Lower lobe of right lung (tissue), 2 donors: ENCODE results near the gene PKHD1. TPM values are rescaled to one million over a fixed set of nuclear protein-coding genes. Genes with fewer than 3 reads are reported as not detected.

ENCODE experiments used
- ATAC-seq, 2 donors: fragments of 200-7000 bp; cut with Tn5 transposase; one replicate each; pipeline ENCODE4 v1.9.1; 2020 to 2022; ENCODE audit warnings: mild to moderate bottlenecking in 2 of 2, moderate library complexity in 2 of 2
- DNase-seq: peaks from one replicate; pipeline ENCODE4 v3.0.0-alpha.2; 2020
- H3K27ac ChIP-seq: fragments of 200-600 bp; one replicate; pipeline ENCODE4 v1.8.0; 2022
- H3K27me3 ChIP-seq: fragments of 200-600 bp; one replicate; pipeline ENCODE4 v1.8.0; 2022; ENCODE audit warnings: low read depth
- H3K36me3 ChIP-seq: fragments of 200-600 bp; one replicate; pipeline ENCODE4 v1.8.0; 2022; ENCODE audit warnings: mild to moderate bottlenecking
- H3K4me1 ChIP-seq: fragments of 200-600 bp; one replicate; pipeline ENCODE4 v1.8.0; 2022
- H3K4me3 ChIP-seq: fragments of 200-600 bp; one replicate; pipeline ENCODE4 v1.8.0; 2022; ENCODE audit warnings: mild to moderate bottlenecking
- H3K9me3 ChIP-seq: fragments of 200-600 bp; one replicate; pipeline ENCODE4 v1.8.0; 2022
- CTCF ChIP-seq: fragments of 200-600 bp; IDR thresholded peaks from one replicate; pipeline ENCODE4 v1.8.0; 2022; ENCODE audit warnings: antibody characterized with exemption, mild to moderate bottlenecking
- intact Hi-C: fragments of 100-400 bp; cut with DNase I; formaldehyde crosslinking; loops from one replicate; pipeline ENCODE4 v1.11.0; 2022
- total RNA-seq: library from RNA; stranded (reverse); fragmentation: NEBNext Ultra II Directional; extraction: Animal tissue kit (Norgen Biotek cat#: 25700); gene quantifications from one replicate; pipeline ENCODE4 v1.2.1, GENCODE V29; 2021
- donor health status: DM: no; HTN: yes; CAD: no; lungs with severe emphysema.

PKHD1 gene
- total RNA-seq, 1 donor from 2014 or later = 0.09 TPM

DNA sequence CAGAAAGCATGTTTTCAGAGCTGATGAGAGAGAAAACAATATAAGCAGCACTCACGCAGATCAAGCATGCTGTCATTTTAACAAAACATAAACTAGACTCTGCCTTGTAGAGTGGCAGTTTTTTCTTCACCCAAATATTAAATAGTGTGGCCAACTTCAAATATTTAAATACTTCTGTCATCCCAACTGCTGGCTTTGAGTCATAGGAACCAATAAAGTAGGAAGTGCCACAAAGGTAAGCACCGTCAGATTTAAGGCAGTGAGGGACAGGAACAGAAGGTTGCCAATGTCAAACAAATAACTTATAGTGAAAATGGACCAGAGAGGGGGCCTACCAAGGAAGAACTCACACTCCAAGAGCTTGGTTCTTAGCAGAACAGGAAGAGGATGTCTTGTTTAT is 222.2 kb downstream of the PKHD1 start:
- Histone ChIP-seq H3K36me3 (no peaks in the 10 kb centered on the region), H3K27ac (no peak overlapping the region), H3K9me3 (no peaks in the 10 kb centered on the region), H3K4me3 (no peak overlapping the region), H3K4me1 (no peaks in the 10 kb centered on the region), H3K27me3 (no peaks in the 10 kb centered on the region)
- DNase-seq (no peak), ATAC-seq (no peak)
- intact Hi-C loops = no loop called here
- TF ChIP-seq CTCF = no peak

- H3K4me1 ChIP-seq = no peaks in the 10 kb centered on the region
- H3K9me3 ChIP-seq = no peaks in the 10 kb centered on the region
- DNase-seq (no peak), ATAC-seq (no peak)
- intact Hi-C loops = no loop called here
- H3K27me3 ChIP-seq = no peaks in the 10 kb centered on the region
- no peak for TF ChIP-seq CTCF
- no peaks in the 10 kb centered on the region for H3K36me3 ChIP-seq
- no peak overlapping the region for H3K27ac ChIP-seq
- no peak overlapping the region for H3K4me3 ChIP-seq
Measured at GRCh38 chr6:51857134-51857533, 230.3 kb downstream of the PKHD1 start.

DNA sequence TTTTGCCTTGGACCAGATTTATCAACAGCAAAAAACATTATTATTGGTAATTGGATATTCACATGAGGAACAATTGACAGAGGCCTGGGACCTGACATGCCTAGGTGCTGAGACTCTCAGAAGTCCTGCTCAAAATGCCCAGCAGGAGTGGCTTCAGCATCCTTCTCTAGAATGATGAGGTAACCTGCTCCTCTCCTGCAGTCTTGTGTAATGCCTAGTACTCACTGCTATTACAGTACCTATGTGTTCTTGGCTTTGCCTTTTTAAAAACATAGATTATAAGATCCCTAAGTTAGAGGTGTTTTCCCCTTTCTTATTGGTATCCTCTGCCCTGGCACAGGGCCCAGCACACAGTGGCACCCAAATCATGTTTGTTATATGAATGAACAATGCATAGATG is 230.9 kb downstream of the PKHD1 start:
- intact Hi-C loops = no loop called here
- H3K9me3 ChIP-seq = no peaks in the 10 kb centered on the region
- H3K4me1 ChIP-seq = no peaks in the 10 kb centered on the region
- no peak for TF ChIP-seq CTCF
- no peaks in the 10 kb centered on the region for H3K36me3 ChIP-seq
- no peak overlapping the region for H3K27ac ChIP-seq
- no peaks in the 10 kb centered on the region for H3K27me3 ChIP-seq
- DNase-seq = no peak
- no peak overlapping the region for H3K4me3 ChIP-seq
- ATAC-seq = no peak

DNA sequence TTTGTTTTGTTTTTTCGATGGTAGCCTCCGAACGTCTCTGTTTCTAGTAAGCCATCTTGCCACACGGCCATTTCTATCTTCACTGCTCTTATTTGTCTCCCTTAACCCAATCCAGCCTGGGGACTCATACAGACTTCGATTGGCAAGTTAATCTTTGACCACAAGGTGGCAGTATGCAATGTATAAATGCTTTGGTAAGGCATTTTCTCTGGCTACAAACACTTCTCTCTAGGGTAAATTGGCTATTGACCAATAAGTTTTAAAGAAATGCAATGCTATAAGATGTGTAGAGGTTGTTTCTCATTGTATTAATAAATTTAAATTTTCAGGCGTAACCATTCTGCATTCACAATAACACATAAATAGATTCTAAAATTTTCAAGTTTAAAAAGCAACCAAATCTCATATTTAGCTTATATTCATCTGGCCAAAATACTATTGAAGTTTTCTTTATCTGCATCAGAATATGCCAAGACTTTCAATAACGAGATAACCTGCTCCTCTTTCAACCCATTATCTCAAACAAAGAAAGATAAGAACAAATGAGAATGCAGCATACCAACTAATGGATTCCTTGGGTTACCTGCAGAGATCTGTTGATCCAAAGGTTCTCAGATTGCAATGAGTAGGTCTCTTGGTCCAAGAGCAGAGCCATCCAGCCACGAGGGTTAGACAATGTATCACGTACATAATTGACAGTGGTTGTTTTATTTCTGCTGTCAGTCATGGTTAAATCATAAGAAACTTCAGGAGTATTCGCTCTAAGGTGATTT is 231.9 kb downstream of the PKHD1 start:
- Histone ChIP-seq H3K9me3 (no peaks in the 10 kb centered on the region), H3K27ac (no peak overlapping the region), H3K4me1 (no peaks in the 10 kb centered on the region), H3K36me3 (no peaks in the 10 kb centered on the region), H3K4me3 (no peak overlapping the region), H3K27me3 (no peaks in the 10 kb centered on the region)
- peak; percentile 67 for TF ChIP-seq CTCF
- no peak for DNase-seq
- intact Hi-C loops = no loop called here
- ATAC-seq = peak in 1 of 2 donors; percentile 67

DNA sequence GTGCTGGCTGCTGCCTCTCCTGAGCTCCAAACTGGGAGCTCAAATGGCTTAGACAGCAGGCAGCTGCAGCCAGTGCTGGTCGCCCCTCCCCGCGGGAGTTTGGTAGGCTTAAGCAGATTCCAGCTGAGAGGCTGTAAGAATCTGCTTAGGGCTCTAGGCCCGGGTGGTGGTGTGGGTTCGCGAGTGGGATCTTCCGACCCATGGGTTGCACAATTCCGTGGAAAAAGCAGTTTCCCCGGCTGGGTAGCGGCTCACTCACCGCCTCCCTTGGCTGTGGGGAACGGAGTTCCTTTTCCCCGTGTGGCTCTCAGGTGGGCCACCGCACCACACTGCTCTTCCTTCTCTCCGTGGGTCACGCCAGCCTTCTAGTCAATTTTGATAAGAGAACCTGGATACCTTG is 232.5 kb downstream of the PKHD1 start:
- ATAC-seq = no peak
- no peak overlapping the region for H3K27ac ChIP-seq
- no peak for TF ChIP-seq CTCF
- intact Hi-C loops = no loop called here
- H3K36me3 ChIP-seq = no peaks in the 10 kb centered on the region
- H3K4me3 ChIP-seq = no peak overlapping the region
- H3K4me1 ChIP-seq = no peaks in the 10 kb centered on the region
- H3K9me3 ChIP-seq = no peaks in the 10 kb centered on the region
- no peak for DNase-seq
- no peaks in the 10 kb centered on the region for H3K27me3 ChIP-seq
